ENCODE results near the gene CWC22. TPM values are rescaled to one million over a fixed set of nuclear protein-coding genes. Genes with fewer than 3 reads are reported as not detected.

CWC22 gene
- total and polyA plus RNA-seq, 2 experiments from 2014 or later = 15.7 to 17.6 TPM

GRCh38 chr2:179913809-179914208 lies 93.3 kb downstream of the CWC22 start:
- 73% methylated on average over 4 of the region's 4 CpGs for WGBS (ENCODE audit: low lambda C conversion rate, missing lambda C conversion rate)

DNA sequence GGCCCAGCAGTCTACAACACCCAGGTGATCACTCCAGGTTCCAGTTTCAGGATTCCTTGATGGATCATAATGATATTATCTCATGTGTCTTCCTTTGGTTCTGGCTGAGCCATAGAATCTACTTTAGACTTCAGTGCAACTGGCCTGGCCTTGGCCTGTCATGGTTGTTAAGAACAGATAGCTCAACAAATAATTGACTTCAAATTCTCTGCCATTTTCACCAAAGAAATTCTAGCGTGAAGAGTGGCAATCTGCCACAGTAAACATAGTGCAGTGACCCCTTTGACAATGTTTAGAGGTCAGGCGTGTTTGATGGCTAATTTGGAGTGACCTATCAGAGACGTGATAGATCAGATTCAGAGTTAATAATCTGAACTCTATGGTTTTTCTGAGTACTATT lies 95.5 kb downstream of the CWC22 start:
- H4K20me1 ChIP-seq (ENCODE audit: insufficient read depth, poor library complexity, severe bottlenecking) = no peaks in the 10 kb centered on the region
- no peak overlapping the region for H3K4me2 ChIP-seq
- no peak overlapping the region for H2AFZ ChIP-seq
- H3K79me2 ChIP-seq = no peaks in the 10 kb centered on the region
- no peaks in the 10 kb centered on the region for H3K4me1 ChIP-seq (ENCODE audit: insufficient read depth)
- WGBS (ENCODE audit: low lambda C conversion rate, missing lambda C conversion rate) = 62% methylated on average over 3 of the region's 3 CpGs
- H3K27ac ChIP-seq = no peak overlapping the region
- H3K27me3 ChIP-seq = no peaks in the 10 kb centered on the region
- DNase-seq (ENCODE audit: low spot score) = no peak
- H3K9me3 ChIP-seq (ENCODE audit: low read depth) = no peaks in the 10 kb centered on the region
- no peaks in the 10 kb centered on the region for H3K9me2 ChIP-seq (replicated peaks; ENCODE audit: insufficient read depth)
- TF ChIP-seq EZH2phosphoT487 (IDR thresholded peaks at IDR 0.05; ENCODE audit: low read depth, severe bottlenecking, unreplicated experiment) (no peak), EZH2 (IDR thresholded peaks at IDR 0.05; ENCODE audit: borderline replicate concordance) (no peak)
- TF ChIP-seq, protein P1, sequence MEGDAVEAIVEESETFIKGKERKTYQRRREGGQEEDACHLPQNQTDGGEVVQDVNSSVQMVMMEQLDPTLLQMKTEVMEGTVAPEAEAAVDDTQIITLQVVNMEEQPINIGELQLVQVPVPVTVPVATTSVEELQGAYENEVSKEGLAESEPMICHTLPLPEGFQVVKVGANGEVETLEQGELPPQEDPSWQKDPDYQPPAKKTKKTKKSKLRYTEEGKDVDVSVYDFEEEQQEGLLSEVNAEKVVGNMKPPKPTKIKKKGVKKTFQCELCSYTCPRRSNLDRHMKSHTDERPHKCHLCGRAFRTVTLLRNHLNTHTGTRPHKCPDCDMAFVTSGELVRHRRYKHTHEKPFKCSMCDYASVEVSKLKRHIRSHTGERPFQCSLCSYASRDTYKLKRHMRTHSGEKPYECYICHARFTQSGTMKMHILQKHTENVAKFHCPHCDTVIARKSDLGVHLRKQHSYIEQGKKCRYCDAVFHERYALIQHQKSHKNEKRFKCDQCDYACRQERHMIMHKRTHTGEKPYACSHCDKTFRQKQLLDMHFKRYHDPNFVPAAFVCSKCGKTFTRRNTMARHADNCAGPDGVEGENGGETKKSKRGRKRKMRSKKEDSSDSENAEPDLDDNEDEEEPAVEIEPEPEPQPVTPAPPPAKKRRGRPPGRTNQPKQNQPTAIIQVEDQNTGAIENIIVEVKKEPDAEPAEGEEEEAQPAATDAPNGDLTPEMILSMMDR (IDR thresholded peaks at IDR 0.05; ENCODE audit: poor library complexity) = no peak
- H3K4me3 ChIP-seq = no peak overlapping the region
- no peaks in the 10 kb centered on the region for H3K36me3 ChIP-seq (replicated peaks; ENCODE audit: insufficient read depth, low read depth)

More at GRCh38 chr2:179913809-179914208, 93.3 kb downstream of the CWC22 start:
- no peak overlapping the region for H3K4me2 ChIP-seq
- TF ChIP-seq EZH2 (IDR thresholded peaks at IDR 0.05; ENCODE audit: borderline replicate concordance) = no peak
- no peaks in the 10 kb centered on the region for H3K27me3 ChIP-seq
- H4K20me1 ChIP-seq (ENCODE audit: insufficient read depth, poor library complexity, severe bottlenecking) = no peaks in the 10 kb centered on the region
- H3K79me2 ChIP-seq = no peaks in the 10 kb centered on the region
- DNase-seq (ENCODE audit: low spot score) = no peak
- H3K4me3 ChIP-seq = no peak overlapping the region
- no peak overlapping the region for H3K27ac ChIP-seq
- no peaks in the 10 kb centered on the region for H3K36me3 ChIP-seq (replicated peaks; ENCODE audit: insufficient read depth, low read depth)
- no peaks in the 10 kb centered on the region for H3K9me2 ChIP-seq (replicated peaks; ENCODE audit: insufficient read depth)
- no peak overlapping the region for H2AFZ ChIP-seq
- no peaks in the 10 kb centered on the region for H3K9me3 ChIP-seq (ENCODE audit: low read depth)
- H3K4me1 ChIP-seq (ENCODE audit: insufficient read depth) = no peaks in the 10 kb centered on the region

DNA sequence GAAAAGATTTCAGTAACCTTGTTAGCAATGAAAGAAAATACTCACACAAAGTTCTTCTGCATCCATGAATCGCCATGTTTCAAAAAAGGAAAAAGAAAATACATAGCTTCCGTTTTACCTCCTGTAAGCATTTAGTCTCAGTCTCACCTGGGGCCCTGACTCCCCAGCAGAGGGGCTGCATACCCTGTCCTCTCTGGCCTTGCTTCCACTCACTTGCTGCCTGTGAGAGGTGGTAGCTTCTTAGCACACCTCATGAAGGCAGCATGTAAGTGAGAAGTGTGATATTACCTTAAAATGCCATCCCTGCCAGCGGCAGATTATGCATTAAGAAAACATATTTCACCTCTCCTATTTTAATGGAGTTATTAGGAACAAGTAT lies 96.4 kb downstream of the CWC22 start:
- DNase-seq (ENCODE audit: low spot score) = no peak
- Histone ChIP-seq H3K27me3 (no peaks in the 10 kb centered on the region), H3K79me2 (no peaks in the 10 kb centered on the region), H3K9me3 (ENCODE audit: low read depth) (no peaks in the 10 kb centered on the region), H3K4me2 (no peak overlapping the region), H4K20me1 (ENCODE audit: insufficient read depth, poor library complexity, severe bottlenecking) (no peaks in the 10 kb centered on the region), H3K27ac (no peak overlapping the region), H3K4me3 (no peak overlapping the region), H3K36me3 (replicated peaks; ENCODE audit: insufficient read depth, low read depth) (no peaks in the 10 kb centered on the region), H3K9me2 (replicated peaks; ENCODE audit: insufficient read depth) (no peaks in the 10 kb centered on the region), H2AFZ (no peak overlapping the region), H3K4me1 (ENCODE audit: insufficient read depth) (no peaks in the 10 kb centered on the region)
- TF ChIP-seq, protein P1 (IDR thresholded peaks at IDR 0.05; ENCODE audit: poor library complexity) = no peak
- TF ChIP-seq EZH2 (IDR thresholded peaks at IDR 0.05; ENCODE audit: borderline replicate concordance) (no peak), EZH2phosphoT487 (IDR thresholded peaks at IDR 0.05; ENCODE audit: low read depth, severe bottlenecking, unreplicated experiment) (no peak)
- WGBS (ENCODE audit: low lambda C conversion rate, missing lambda C conversion rate) = 72% methylated on average over 3 of the region's 3 CpGs

- no peak overlapping the region for H3K4me2 ChIP-seq
- H3K4me3 ChIP-seq = no peak overlapping the region
- no peaks in the 10 kb centered on the region for H3K79me2 ChIP-seq
- TF ChIP-seq EZH2 (IDR thresholded peaks at IDR 0.05; ENCODE audit: borderline replicate concordance) = no peak
- TF ChIP-seq, protein P1 (IDR thresholded peaks at IDR 0.05; ENCODE audit: poor library complexity) = no peak
- TF ChIP-seq EZH2phosphoT487 (IDR thresholded peaks at IDR 0.05; ENCODE audit: low read depth, severe bottlenecking, unreplicated experiment) = no peak
- H3K27ac ChIP-seq = no peak overlapping the region
- no peak overlapping the region for H2AFZ ChIP-seq
- H3K27me3 ChIP-seq = no peaks in the 10 kb centered on the region
- no peaks in the 10 kb centered on the region for H3K4me1 ChIP-seq (ENCODE audit: insufficient read depth)
- no peak for DNase-seq (ENCODE audit: low spot score)
- H3K36me3 ChIP-seq (replicated peaks; ENCODE audit: insufficient read depth, low read depth) = no peaks in the 10 kb centered on the region
- H4K20me1 ChIP-seq (ENCODE audit: insufficient read depth, poor library complexity, severe bottlenecking) = no peaks in the 10 kb centered on the region
- 62% methylated on average over 6 of the region's 6 CpGs for WGBS (ENCODE audit: low lambda C conversion rate, missing lambda C conversion rate)
- no peaks in the 10 kb centered on the region for H3K9me2 ChIP-seq (replicated peaks; ENCODE audit: insufficient read depth)
- no peaks in the 10 kb centered on the region for H3K9me3 ChIP-seq (ENCODE audit: low read depth)
Observed at GRCh38 chr2:179909845-179910734, 97.0 kb downstream of the CWC22 start.
